PC-3 (cell line): ENCODE data around the gene LCN6. TPM values are rescaled to one million over a fixed set of nuclear protein-coding genes. Genes with fewer than 3 reads are reported as not detected.

Source experiments
- ATAC-seq: fragments of 200-7000 bp; cut with Tn5 transposase; 2 replicates; pipeline ENCODE4 v1.9.1; 2020; ENCODE audit warnings: mild to moderate bottlenecking, moderate library complexity
- BruUV-seq: library from RNA; stranded (reverse); fragments of 400-500 nt; replicated peaks from 2 replicates; lab custom pipeline; 2021; lab: Mats Ljungman, UMichigan
- CTCF ChIA-PET: fragments of 300-600 bp; sonication (Branson Sonifier 250); formaldehyde crosslinking; loops from one replicate; lab custom pipeline; 2022; ENCODE audit warnings: antibody characterized with exemption; lab: Charles Lee
- POLR2A ChIA-PET: fragments of 300-600 bp; sonication (Branson Sonifier 250); formaldehyde crosslinking; loops from one replicate; lab custom pipeline; 2022; ENCODE audit warnings: antibody characterized with exemption; ENCODE audit not compliant: unreplicated experiment; lab: Charles Lee
- DNase-seq: peaks from one replicate; pipeline ENCODE4 v3.0.0-alpha.2; 2015
- H2AFZ ChIP-seq: fragments of 300-600 bp; sonication (generic); 2 replicates; pipeline ENCODE4 v1.6.0; 2016; ENCODE audit warnings: antibody characterized with exemption, low read length
- H3F3A ChIP-seq: fragments of 300-600 bp; sonication (generic); one replicate; pipeline ENCODE4 v1.6.0; 2017; ENCODE audit warnings: antibody characterized with exemption, low read length, control low read depth, mild to moderate bottlenecking; ENCODE audit not compliant: unreplicated experiment
- H3K27ac ChIP-seq: fragments of 300-600 bp; sonication (generic); 2 replicates; pipeline ENCODE4 v1.5.1; 2016; ENCODE audit warnings: mild to moderate bottlenecking, low read length
- H3K27me3 ChIP-seq: fragments of 300-600 bp; sonication (generic); 2 replicates; pipeline ENCODE4 v1.6.1; 2016; ENCODE audit warnings: low read length, mixed read lengths
- H3K36me3 ChIP-seq: fragments of 300-600 bp; sonication (generic); 2 replicates; pipeline ENCODE4 v1.6.1; 2016; ENCODE audit warnings: low read depth, mixed run types, low read length, mixed read lengths
- H3K4me1 ChIP-seq: fragments of 300-600 bp; sonication (generic); 2 replicates; pipeline ENCODE4 v1.5.1; 2016; ENCODE audit warnings: low read length; ENCODE audit not compliant: insufficient read depth
- H3K4me2 ChIP-seq: fragments of 300-600 bp; sonication (generic); 2 replicates; pipeline ENCODE4 v1.6.0; 2016; ENCODE audit warnings: low read length
- H3K4me3 ChIP-seq: fragments of 300-600 bp; sonication (generic); 2 replicates; pipeline ENCODE4 v1.5.1; 2016; ENCODE audit warnings: mild to moderate bottlenecking, low read length, mixed read lengths
- H3K79me2 ChIP-seq: fragments of 300-600 bp; sonication (generic); 2 replicates; pipeline ENCODE4 v1.6.1; 2017; ENCODE audit warnings: low read length, mixed read lengths
- H3K9ac ChIP-seq: fragments of 300-600 bp; sonication (generic); 2 replicates; pipeline ENCODE4 v1.6.0; 2016; ENCODE audit warnings: mild to moderate bottlenecking, low read length
- H3K9me2 ChIP-seq: fragments of 300-600 bp; sonication (generic); replicated peaks from 2 replicates; pipeline ENCODE4 v1.6.1; 2016; ENCODE audit warnings: mixed run types, low read length, mixed read lengths
- H3K9me3 ChIP-seq: fragments of 300-600 bp; sonication (generic); 2 replicates; pipeline ENCODE4 v1.6.1; 2016; ENCODE audit warnings: low read length, mixed read lengths
- H4K20me1 ChIP-seq: fragments of 300-600 bp; sonication (generic); 2 replicates; pipeline ENCODE4 v1.6.1; 2016; ENCODE audit warnings: low read length, mixed read lengths
- CTCF ChIP-seq: fragments of 300-600 bp; sonication (generic); conservative IDR thresholded peaks from 2 replicates; pipeline ENCODE4 v1.5.1; 2017; ENCODE audit warnings: antibody characterized with exemption, low read depth, mild to moderate bottlenecking, low read length
- EZH2 ChIP-seq: fragments of 300-600 bp; sonication (generic); IDR thresholded peaks from one replicate; pipeline ENCODE4 v1.6.1; 2017; ENCODE audit warnings: antibody characterized with exemption, mild to moderate bottlenecking, low read length; ENCODE audit not compliant: unreplicated experiment
- EZH2phosphoT487 ChIP-seq: fragments of 300-600 bp; sonication (generic); IDR thresholded peaks from 2 replicates; pipeline ENCODE4 v1.6.1; 2018; ENCODE audit warnings: mild to moderate bottlenecking, antibody characterized with exemption, low read length, borderline replicate concordance
- intact Hi-C: fragments of 100-400 bp; cut with micrococcal nuclease; formaldehyde crosslinking; loops from 2 replicates; pipeline ENCODE4 v1.9.0; 2023
- total RNA-seq: library from RNA; depleted of rRNA; stranded (reverse); fragments of >200 nt; gene quantifications from 2 replicates; pipeline ENCODE4 v1.2.3, GENCODE V29; 2014

Gene LCN6
- total RNA-seq, 1 experiment from 2014 or later = not detected

- Histone ChIP-seq H2AFZ (no peak overlapping the region), H3K4me3 (no peak overlapping the region), H3K4me2 (no peak overlapping the region), H3K4me1 (peaks cover 35% of the 10 kb centered on the region), H3F3A (no peaks in the 10 kb centered on the region), H3K27ac (no peak overlapping the region), H4K20me1 (no peaks in the 10 kb centered on the region), H3K36me3 (no peaks in the 10 kb centered on the region), H3K27me3 (no peaks in the 10 kb centered on the region), H3K79me2 (no peaks in the 10 kb centered on the region), H3K9me2 (no peaks in the 10 kb centered on the region), H3K9ac (no peak overlapping the region), H3K9me3 (no peaks in the 10 kb centered on the region)
- TF ChIP-seq EZH2phosphoT487 (no peak), CTCF (no peak), EZH2 (no peak)
- intact Hi-C loops = no loop called here
- DNase-seq (no peak), ATAC-seq (no peak)
- CTCF ChIA-PET = no interaction called here
- POLR2A ChIA-PET = interaction anchor here (0.5 kb wide), 1 partner anchor 245 kb away, joined by 3 read pairs; no protein-coding TSS in a partner anchor
- BruUV-seq = no TSS peak
Measured at GRCh38 chr9:136697146-136697820, 51.0 kb downstream of the LCN6 start.

GRCh38 chr9:136696502-136696901 lies 51.8 kb downstream of the LCN6 start:
- no peaks in the 10 kb centered on the region for H3K27me3 ChIP-seq
- H3K36me3 ChIP-seq = no peaks in the 10 kb centered on the region
- no peak overlapping the region for H3K4me2 ChIP-seq
- no TSS peak for BruUV-seq
- H2AFZ ChIP-seq = no peak overlapping the region
- H3K4me1 ChIP-seq = peaks cover 35% of the 10 kb centered on the region
- intact Hi-C loops = no loop called here
- no peak for DNase-seq
- H3K27ac ChIP-seq = no peak overlapping the region
- H4K20me1 ChIP-seq = no peaks in the 10 kb centered on the region
- H3K4me3 ChIP-seq = no peak overlapping the region
- no peaks in the 10 kb centered on the region for H3F3A ChIP-seq
- no peaks in the 10 kb centered on the region for H3K9me3 ChIP-seq
- H3K9me2 ChIP-seq = no peaks in the 10 kb centered on the region
- CTCF ChIA-PET = no interaction called here
- no peaks in the 10 kb centered on the region for H3K79me2 ChIP-seq
- no peak for TF ChIP-seq EZH2
- no peak for TF ChIP-seq CTCF
- TF ChIP-seq EZH2phosphoT487 = no peak
- ATAC-seq = no peak
- POLR2A ChIA-PET = no interaction called here
- H3K9ac ChIP-seq = no peak overlapping the region

- H3K79me2 ChIP-seq = no peaks in the 10 kb centered on the region
- intact Hi-C loops = loop anchor here (2.0 kb wide), 1 partner anchor 25 kb away; no protein-coding TSS in a partner anchor
- no TSS peak for BruUV-seq
Measured at GRCh38 chr9:136695955-136696354, 52.4 kb downstream of the LCN6 start.

More at GRCh38 chr9:136695955-136696354, 52.4 kb downstream of the LCN6 start:
- no peak overlapping the region for H2AFZ ChIP-seq
- H3K9me2 ChIP-seq = no peaks in the 10 kb centered on the region
- POLR2A ChIA-PET = no interaction called here
- DNase-seq (no peak), ATAC-seq (no peak)
- H3K36me3 ChIP-seq = no peaks in the 10 kb centered on the region
- TF ChIP-seq EZH2 (no peak), CTCF (no peak), EZH2phosphoT487 (no peak)
- H3K27ac ChIP-seq = peak overlapping the region; percentile 51
- peak overlapping the region; percentile 64 for H3K4me2 ChIP-seq
- no peaks in the 10 kb centered on the region for H3K27me3 ChIP-seq
- no peak overlapping the region; the same call in 1 of the 2 replicates for H3K9ac ChIP-seq
- no peaks in the 10 kb centered on the region for H4K20me1 ChIP-seq
- H3K4me1 ChIP-seq = peaks cover 35% of the 10 kb centered on the region
- no peak overlapping the region for H3K4me3 ChIP-seq
- no peaks in the 10 kb centered on the region for H3K9me3 ChIP-seq
- no peaks in the 10 kb centered on the region for H3F3A ChIP-seq
- CTCF ChIA-PET = interaction anchor here (0.9 kb wide), 1 partner anchor 52 kb away, joined by 3 read pairs; no protein-coding TSS in a partner anchor
